HEK293 (cell line): Measurements from ENCODE around the gene KLHL29.

Experiments
- CTCF ChIA-PET: fragments of 350-600 bp; formaldehyde crosslinking; extraction: SDS; loops from one replicate; lab custom pipeline; 2021; ENCODE audit warnings: antibody characterized with exemption; lab: Yijun Ruan, JAX
- POLR2A ChIA-PET: fragments of 300-600 bp; formaldehyde crosslinking; extraction: SDS; loops from one replicate; lab custom pipeline; 2020; ENCODE audit warnings: antibody characterized with exemption, inconsistent platforms; lab: Yijun Ruan, JAX
- H3K27ac ChIP-seq: fragments of 200-500 bp; sonication (Bioruptor generic); 2 replicates; pipeline ENCODE4 v1.5.1; 2014; ENCODE audit warnings: low read depth, low read length, control low read depth, inconsistent platforms; ENCODE audit errors: extremely low read depth
- H3K36me3 ChIP-seq, 2 experiments: fragments of 200-500 bp in 1 of 2; sonication (Bioruptor generic) in 1 of 2; 1 replicate in 1 of 2; 2 replicates in 1 of 2; pipeline ENCODE4 v1.5.1; 2014 to 2017; ENCODE audit warnings: inconsistent platforms in 2 of 2, low read length in 2 of 2; ENCODE audit not compliant: control insufficient read depth in 2 of 2, insufficient read depth in 1 of 2
- H3K4me1 ChIP-seq: fragments of 200-500 bp; sonication (Bioruptor generic); 2 replicates; pipeline ENCODE4 v1.5.1; 2014; ENCODE audit warnings: mild to moderate bottlenecking, low read length, inconsistent platforms; ENCODE audit not compliant: control insufficient read depth, insufficient read depth
- H3K4me3 ChIP-seq: 2 replicates; pipeline ENCODE4 v1.5.1; 2011; ENCODE audit warnings: low read depth, mild to moderate bottlenecking, control low read depth, low read length, moderate library complexity
- H3K9me3 ChIP-seq: fragments of 200-500 bp; sonication (Bioruptor generic); 2 replicates; pipeline ENCODE4 v1.5.1; 2014; ENCODE audit warnings: low read depth, low read length, inconsistent platforms; ENCODE audit not compliant: control insufficient read depth, insufficient read depth
- ATF2 ChIP-seq: fragments of 450-650 bp; formaldehyde crosslinking; IDR thresholded peaks from 2 replicates; pipeline ENCODE4 v1.5.1; 2016; ENCODE audit warnings: missing biosample characterization, missing genetic modification characterization, low read depth
- KLF10 ChIP-seq: fragments of 450-650 bp; IDR thresholded peaks from 2 replicates; pipeline ENCODE4 v1.5.1; 2018; ENCODE audit warnings: missing biosample characterization, mild to moderate bottlenecking, missing genetic modification characterization
- KLF8 ChIP-seq: fragments of 450-650 bp; formaldehyde crosslinking; IDR thresholded peaks from 2 replicates; pipeline ENCODE4 v1.5.1; 2016; ENCODE audit warnings: missing biosample characterization, missing genetic modification characterization
- ZBTB10 ChIP-seq: fragments of 450-650 bp; formaldehyde crosslinking; IDR thresholded peaks from 2 replicates; pipeline ENCODE4 v1.5.1; 2016; ENCODE audit warnings: missing biosample characterization, missing genetic modification characterization
- ZBTB11 ChIP-seq: fragments of 450-650 bp; formaldehyde crosslinking; conservative IDR thresholded peaks from 2 replicates; pipeline ENCODE4 v1.5.1; 2016; ENCODE audit warnings: low read depth, missing biosample characterization, missing genetic modification characterization
- ZBTB20 ChIP-seq: fragments of 450-650 bp; formaldehyde crosslinking; IDR thresholded peaks from 2 replicates; pipeline ENCODE4 v1.5.1; 2016; ENCODE audit warnings: missing biosample characterization, missing genetic modification characterization
- ZBTB6 ChIP-seq: fragments of 450-650 bp; formaldehyde crosslinking; IDR thresholded peaks from 2 replicates; pipeline ENCODE4 v1.5.1; 2017; ENCODE audit warnings: missing biosample characterization, missing genetic modification characterization
- ZNF112 ChIP-seq: fragments of 450-650 bp; formaldehyde crosslinking; IDR thresholded peaks from 2 replicates; pipeline ENCODE4 v1.5.0; 2017; ENCODE audit warnings: missing biosample characterization, missing genetic modification characterization
- ZNF132 ChIP-seq: fragments of 450-650 bp; formaldehyde crosslinking; IDR thresholded peaks from 2 replicates; pipeline ENCODE4 v1.5.1; 2017; ENCODE audit warnings: missing biosample characterization, missing genetic modification characterization, borderline replicate concordance
- ZNF18 ChIP-seq: fragments of 450-650 bp; formaldehyde crosslinking; IDR thresholded peaks from 2 replicates; pipeline ENCODE4 v1.5.1; 2016; ENCODE audit warnings: missing biosample characterization, missing genetic modification characterization
- ZNF211 ChIP-seq: fragments of 450-650 bp; formaldehyde crosslinking; IDR thresholded peaks from 2 replicates; pipeline ENCODE4 v1.5.1; 2016; ENCODE audit warnings: low read depth, missing biosample characterization, missing genetic modification characterization
- ZNF223 ChIP-seq: fragments of 450-650 bp; formaldehyde crosslinking; IDR thresholded peaks from 2 replicates; pipeline ENCODE4 v1.5.1; 2016; ENCODE audit warnings: missing biosample characterization, missing genetic modification characterization
- ZNF23 ChIP-seq: fragments of 450-650 bp; formaldehyde crosslinking; IDR thresholded peaks from 2 replicates; pipeline ENCODE4 v1.5.1; 2016; ENCODE audit warnings: missing biosample characterization, missing genetic modification characterization, borderline replicate concordance
- ZNF280D ChIP-seq: fragments of 450-650 bp; formaldehyde crosslinking; IDR thresholded peaks from 2 replicates; pipeline ENCODE4 v1.5.1; 2016; ENCODE audit warnings: missing biosample characterization, missing genetic modification characterization
- ZNF292 ChIP-seq: fragments of 450-650 bp; formaldehyde crosslinking; IDR thresholded peaks from 2 replicates; pipeline ENCODE4 v1.5.1; 2016; ENCODE audit warnings: low read depth, missing biosample characterization, missing genetic modification characterization, borderline replicate concordance
- ZNF350 ChIP-seq: fragments of 450-650 bp; formaldehyde crosslinking; IDR thresholded peaks from 2 replicates; pipeline ENCODE4 v1.5.0; 2017; ENCODE audit warnings: missing biosample characterization, mild to moderate bottlenecking, missing genetic modification characterization
- ZNF510 ChIP-seq: fragments of 450-650 bp; formaldehyde crosslinking; IDR thresholded peaks from 2 replicates; pipeline ENCODE4 v1.5.1; 2018; ENCODE audit warnings: mild to moderate bottlenecking, missing genetic modification characterization, missing biosample characterization; ENCODE audit not compliant: insufficient replicate concordance
- ZNF600 ChIP-seq: fragments of 450-650 bp; formaldehyde crosslinking; IDR thresholded peaks from 2 replicates; pipeline ENCODE4 v1.5.1; 2016; ENCODE audit warnings: missing biosample characterization, missing genetic modification characterization
- ZNF692 ChIP-seq: fragments of 450-650 bp; formaldehyde crosslinking; IDR thresholded peaks from 2 replicates; pipeline ENCODE4 v1.5.1; 2016; ENCODE audit warnings: missing biosample characterization, missing genetic modification characterization
- ZNF747 ChIP-seq: fragments of 450-650 bp; formaldehyde crosslinking; IDR thresholded peaks from 2 replicates; pipeline ENCODE4 v1.5.1; 2016; ENCODE audit warnings: missing biosample characterization, missing genetic modification characterization

KLHL29 gene

GRCh38 chr2:23620841-23621341, 235.9 kb downstream of the KLHL29 start (continued):
- TF ChIP-seq ZBTB10 (tag by site-specific recombination) (no peak), KLF10 (tag by site-specific recombination) (no peak), ZBTB11 (tag by site-specific recombination) (no peak), ZNF692 (tag by site-specific recombination) (peak; percentile 56; the same call in 1 of the 2 replicates), ZNF223 (no peak)

GRCh38 chr2:23621616-23622015, 236.6 kb downstream of the KLHL29 start:
- TF ChIP-seq ZNF350 (tag by site-specific recombination) (no peak), ZNF280D (no peak), ZBTB20 (tag by site-specific recombination) (no peak), ZNF211 (tag by site-specific recombination) (no peak), ZNF112 (no peak), ZNF18 (tag by site-specific recombination) (no peak), ATF2 (tag by site-specific recombination) (no peak), KLF8 (tag by site-specific recombination) (no peak), ZNF747 (tag by site-specific recombination) (no peak), ZNF600 (no peak), ZBTB6 (tag by site-specific recombination) (no peak), ZNF132 (no peak), ZNF292 (tag by site-specific recombination) (no peak), ZNF23 (tag by site-specific recombination) (no peak), ZNF510 (no peak)
- no peaks in the 10 kb centered on the region for H3K4me1 ChIP-seq
- POLR2A ChIA-PET: no interaction called here
- H3K27ac ChIP-seq: no peak overlapping the region
- H3K9me3 ChIP-seq: no peaks in the 10 kb centered on the region; the same call in 1 of the 2 replicates
- no peak overlapping the region for H3K4me3 ChIP-seq
- CTCF ChIA-PET: no interaction called here
- H3K36me3 ChIP-seq: no peaks in the 10 kb centered on the region
